Measurements from ENCODE around the gene DGKH. TPM values are rescaled to one million over a fixed set of nuclear protein-coding genes. Genes with fewer than 3 reads are reported as not detected.
A peak's percentile ranks its signal among the peaks of the same experiment; 100 is the strongest.

The DGKH gene
- total and polyA plus RNA-seq, 2 of the 13 experiments (the other 11 are each of a cell fraction or from before 2014, with no cell fraction given), result 0.01 to 0.13 TPM

DNA sequence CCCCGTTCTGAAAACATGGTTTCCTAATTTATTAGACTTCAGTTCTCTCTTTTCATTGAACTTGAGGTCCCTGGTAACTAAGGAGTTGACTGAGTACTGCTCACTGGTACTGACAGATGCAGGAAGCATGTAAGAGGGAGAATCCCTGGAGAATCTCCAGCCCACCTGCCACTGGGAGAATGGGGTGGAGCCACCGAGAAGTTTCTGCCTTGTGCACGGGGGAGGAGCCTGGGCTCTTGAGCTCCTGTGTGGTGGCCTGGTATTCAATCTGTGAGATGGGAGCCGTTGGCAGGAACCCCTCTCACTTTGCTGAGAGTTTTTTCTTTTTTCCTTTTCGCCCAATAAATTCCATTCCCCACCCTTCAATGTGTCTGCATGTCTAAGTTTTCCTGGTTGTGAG lies 210.3 kb downstream of the DGKH start:
- CTCF ChIA-PET (ENCODE audit: low intra/inter-chr PET ratio, low total read pairs), result no interaction called here
- Histone ChIP-seq H3K27me3 (ENCODE audit: control insufficient read depth in 1 of 2, insufficient read depth in 2 of 2, low read length in 2 of 2) (no peaks in the 10 kb centered on the region), H3K9ac (ENCODE audit: insufficient read depth, low read depth, low read length) (no peak overlapping the region), H2AFZ (ENCODE audit: low read length) (no peak overlapping the region), H3K4me2 (ENCODE audit: low read depth, low read length) (no peak overlapping the region), H3K4me3 (replicated peaks in 1 of 3; ENCODE audit: insufficient read depth in 1 of 3, low read depth in 2 of 3, low read length in 3 of 3) (no peak overlapping the region), H3K4me1 (ENCODE audit: insufficient read depth, low read length) (no peaks in the 10 kb centered on the region), H4K20me1 (ENCODE audit: insufficient read depth, low read length) (no peaks in the 10 kb centered on the region), H3K27ac (ENCODE audit: extremely low read length, insufficient read depth, low read length) (no peak overlapping the region), H3K9me3 (ENCODE audit: low read length) (no peaks in the 10 kb centered on the region), H3K79me2 (ENCODE audit: insufficient read depth, low read length) (no peaks in the 10 kb centered on the region), H3K36me3 (replicated peaks in 1 of 2; ENCODE audit: control insufficient read depth in 1 of 2, insufficient read depth in 2 of 2, low read length in 2 of 2) (no peaks in the 10 kb centered on the region)
- ATAC-seq (peak; percentile 37; the same call in 2 of the 3 replicates), DNase-seq (ENCODE audit: low spot score) (no peak), FAIRE-seq (no peak)
- no peak for TF ChIP-seq ZNF441 (CRISPR knock-in tag; IDR thresholded peaks at IDR 0.05; ENCODE audit: borderline replicate concordance)
- no peak for TF ChIP-seq ZNF891 (CRISPR knock-in tag; IDR thresholded peaks at IDR 0.05)
- TF ChIP-seq NPAS2 (CRISPR knock-in tag; IDR thresholded peaks at IDR 0.05; ENCODE audit: borderline replicate concordance), result no peak
- no peak for TF ChIP-seq ZNF263 (CRISPR knock-in tag; IDR thresholded peaks at IDR 0.05)
- TF ChIP-seq MXD3 (CRISPR knock-in tag; IDR thresholded peaks at IDR 0.05), result no peak
- TF ChIP-seq JUN (CRISPR knock-in tag; IDR thresholded peaks at IDR 0.05), result no peak
- in situ Hi-C loops (cut with HindIII; ENCODE audit: extremely low pct_ligation_motif_present, low pct_unique_long_range_greater_than_20kb) (no loop called here), intact Hi-C loops (cut with micrococcal nuclease; ENCODE audit: unreplicated experiment) (no loop called here)
- BruUV-seq (replicated peaks), result no TSS peak
- WGBS (ENCODE audit: low lambda C conversion rate), result 28% methylated on average over 5 of the region's 5 CpGs
- POLR2A ChIA-PET, result no interaction called here

DNA sequence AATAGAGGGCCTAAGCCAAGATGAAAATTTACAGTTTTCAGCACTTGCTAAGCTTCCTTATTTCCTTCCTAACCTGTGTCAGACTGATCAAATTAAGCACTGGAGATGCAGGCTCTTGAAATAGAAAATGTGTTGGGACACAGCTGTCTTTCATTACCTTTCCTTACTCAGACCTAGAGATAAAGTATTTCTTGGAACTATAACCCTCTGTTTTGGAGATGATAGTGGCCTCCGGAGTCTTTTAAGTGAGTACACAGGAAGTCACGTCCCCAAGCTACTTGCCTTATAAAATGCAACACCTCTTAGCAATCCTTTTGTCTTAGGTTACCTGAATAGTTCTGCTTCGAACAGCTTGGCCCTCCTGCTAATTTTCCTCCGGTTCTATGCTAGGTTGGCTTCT lies 211.1 kb downstream of the DGKH start:
- Histone ChIP-seq H3K79me2 (ENCODE audit: insufficient read depth, low read length) (no peaks in the 10 kb centered on the region), H4K20me1 (ENCODE audit: insufficient read depth, low read length) (no peaks in the 10 kb centered on the region), H3K27ac (ENCODE audit: extremely low read length, insufficient read depth, low read length) (no peak overlapping the region), H3K9ac (ENCODE audit: insufficient read depth, low read depth, low read length) (no peak overlapping the region), H3K9me3 (ENCODE audit: low read length) (no peaks in the 10 kb centered on the region), H3K4me3 (replicated peaks in 1 of 3; ENCODE audit: insufficient read depth in 1 of 3, low read depth in 2 of 3, low read length in 3 of 3) (no peak overlapping the region), H3K4me2 (ENCODE audit: low read depth, low read length) (no peak overlapping the region), H3K36me3 (replicated peaks in 1 of 2; ENCODE audit: control insufficient read depth in 1 of 2, insufficient read depth in 2 of 2, low read length in 2 of 2) (no peaks in the 10 kb centered on the region), H3K4me1 (ENCODE audit: insufficient read depth, low read length) (no peaks in the 10 kb centered on the region), H2AFZ (ENCODE audit: low read length) (no peak overlapping the region), H3K27me3 (ENCODE audit: control insufficient read depth in 1 of 2, insufficient read depth in 2 of 2, low read length in 2 of 2) (no peaks in the 10 kb centered on the region)
- no peak for DNase-seq (ENCODE audit: low spot score)
- WGBS (ENCODE audit: low lambda C conversion rate), result 16% methylated on average over 4 of the region's 4 CpGs
- ChIA-PET CTCF (ENCODE audit: low intra/inter-chr PET ratio, low total read pairs) (no interaction called here), POLR2A (no interaction called here)
- FAIRE-seq, result no peak
- intact Hi-C loops (cut with micrococcal nuclease; ENCODE audit: unreplicated experiment), result no loop called here
- no peak for ATAC-seq
- no TSS peak for BruUV-seq (replicated peaks)
- in situ Hi-C loops (cut with HindIII; ENCODE audit: extremely low pct_ligation_motif_present, low pct_unique_long_range_greater_than_20kb), result no loop called here
- TF ChIP-seq TBX3 (IDR thresholded peaks at IDR 0.05; ENCODE audit: borderline replicate concordance) (no peak), ZNF562 (CRISPR knock-in tag; IDR thresholded peaks at IDR 0.05; ENCODE audit: borderline replicate concordance) (no peak), KMT2A (CRISPR knock-in tag; IDR thresholded peaks at IDR 0.05) (no peak), ZNF350 (CRISPR knock-in tag; IDR thresholded peaks at IDR 0.05; ENCODE audit: borderline replicate concordance, low read depth) (no peak), EP300 (IDR thresholded peaks at IDR 0.05; ENCODE audit: low read depth in 2 of 2, low read length in 2 of 2) (no peak), EP300 (CRISPR knock-in tag; IDR thresholded peaks at IDR 0.05; ENCODE audit: borderline replicate concordance) (no peak), MXD4 (CRISPR knock-in tag; IDR thresholded peaks at IDR 0.05) (no peak)
- TF ChIP-seq, protein P1, sequence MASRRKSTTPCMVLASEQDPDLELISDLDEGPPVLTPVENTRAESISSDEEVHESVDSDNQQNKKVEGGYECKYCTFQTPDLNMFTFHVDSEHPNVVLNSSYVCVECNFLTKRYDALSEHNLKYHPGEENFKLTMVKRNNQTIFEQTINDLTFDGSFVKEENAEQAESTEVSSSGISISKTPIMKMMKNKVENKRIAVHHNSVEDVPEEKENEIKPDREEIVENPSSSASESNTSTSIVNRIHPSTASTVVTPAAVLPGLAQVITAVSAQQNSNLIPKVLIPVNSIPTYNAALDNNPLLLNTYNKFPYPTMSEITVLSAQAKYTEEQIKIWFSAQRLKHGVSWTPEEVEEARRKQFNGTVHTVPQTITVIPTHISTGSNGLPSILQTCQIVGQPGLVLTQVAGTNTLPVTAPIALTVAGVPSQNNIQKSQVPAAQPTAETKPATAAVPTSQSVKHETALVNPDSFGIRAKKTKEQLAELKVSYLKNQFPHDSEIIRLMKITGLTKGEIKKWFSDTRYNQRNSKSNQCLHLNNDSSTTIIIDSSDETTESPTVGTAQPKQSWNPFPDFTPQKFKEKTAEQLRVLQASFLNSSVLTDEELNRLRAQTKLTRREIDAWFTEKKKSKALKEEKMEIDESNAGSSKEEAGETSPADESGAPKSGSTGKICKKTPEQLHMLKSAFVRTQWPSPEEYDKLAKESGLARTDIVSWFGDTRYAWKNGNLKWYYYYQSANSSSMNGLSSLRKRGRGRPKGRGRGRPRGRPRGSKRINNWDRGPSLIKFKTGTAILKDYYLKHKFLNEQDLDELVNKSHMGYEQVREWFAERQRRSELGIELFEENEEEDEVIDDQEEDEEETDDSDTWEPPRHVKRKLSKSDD (CRISPR knock-in tag; IDR thresholded peaks at IDR 0.05; ENCODE audit: low read depth), result no peak
